GM18520 (cell line): ENCODE data around the gene THSD4.

ENCODE experiments used
- ATAC-seq: cut with Tn5 transposase; IDR thresholded peaks from one replicate; pipeline ENCODE4 v1.9.1; 2021; ENCODE audit not compliant: unreplicated experiment

Gene THSD4

DNA sequence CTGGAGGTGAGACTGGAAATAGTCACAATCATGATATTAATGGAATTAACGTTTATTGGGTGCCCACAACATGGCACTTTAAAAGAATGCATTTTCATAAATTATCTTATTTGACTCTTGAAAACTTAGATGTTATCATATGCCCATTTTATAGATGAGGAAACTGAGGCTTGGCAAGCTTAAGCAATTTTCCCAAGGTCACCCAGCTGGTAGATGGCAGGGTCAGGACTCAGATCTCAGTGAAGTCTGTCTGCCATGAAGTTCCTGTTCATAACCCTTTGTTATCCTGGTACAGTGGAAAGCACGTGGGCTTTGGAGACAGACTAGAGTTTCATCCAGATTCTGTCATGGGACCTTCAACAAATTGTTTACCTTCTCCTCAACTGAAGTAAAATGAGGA is 520.5 kb downstream of the THSD4 start:
- ATAC-seq: no peak

GRCh38 chr15:71638876-71639275 is 523.6 kb downstream of the THSD4 start:
- ATAC-seq: no peak

- no peak for ATAC-seq
These were observed 524.2 kb downstream of the THSD4 start for GRCh38 chr15:71639471-71639870.

- no peak for ATAC-seq
These were observed 528.6 kb downstream of the THSD4 start for GRCh38 chr15:71643918-71644317.

GRCh38 chr15:71646767-71647486 is 531.7 kb downstream of the THSD4 start:
- no peak for ATAC-seq

DNA sequence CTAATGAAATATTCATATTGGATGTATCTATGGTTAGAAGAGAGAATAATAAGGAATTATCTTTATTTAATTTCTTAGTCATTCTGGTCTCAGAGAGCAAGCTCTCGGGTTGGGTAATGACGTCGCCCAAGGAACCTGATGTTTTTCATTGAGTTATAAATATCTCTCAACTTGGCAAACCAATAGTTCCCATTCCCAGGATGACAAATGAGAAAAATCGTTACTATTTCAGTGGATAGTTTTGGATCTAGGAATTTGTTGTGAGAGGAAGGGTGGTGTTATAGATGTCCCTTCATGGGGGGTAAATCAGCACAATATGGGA is 532.2 kb downstream of the THSD4 start:
- ATAC-seq: no peak

DNA sequence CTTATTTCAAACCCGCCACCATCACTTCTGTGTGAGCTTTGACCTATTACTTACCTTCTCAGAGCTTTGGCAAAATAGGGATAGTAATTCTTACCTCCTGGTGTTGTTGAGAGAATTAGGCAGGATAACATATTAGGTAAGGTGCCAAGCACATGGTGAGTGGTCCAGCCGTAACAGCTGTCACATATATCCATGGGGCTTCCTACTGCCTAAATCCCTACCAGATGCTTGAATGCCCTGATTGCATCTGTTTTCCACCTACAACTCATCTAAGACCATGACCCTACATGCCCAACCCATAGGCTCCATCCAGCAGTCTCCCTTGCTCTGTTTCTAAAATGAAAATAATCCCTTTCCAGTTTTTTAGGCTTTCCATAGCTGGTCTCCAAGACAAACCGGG is 532.8 kb downstream of the THSD4 start:
- ATAC-seq: no peak

DNA sequence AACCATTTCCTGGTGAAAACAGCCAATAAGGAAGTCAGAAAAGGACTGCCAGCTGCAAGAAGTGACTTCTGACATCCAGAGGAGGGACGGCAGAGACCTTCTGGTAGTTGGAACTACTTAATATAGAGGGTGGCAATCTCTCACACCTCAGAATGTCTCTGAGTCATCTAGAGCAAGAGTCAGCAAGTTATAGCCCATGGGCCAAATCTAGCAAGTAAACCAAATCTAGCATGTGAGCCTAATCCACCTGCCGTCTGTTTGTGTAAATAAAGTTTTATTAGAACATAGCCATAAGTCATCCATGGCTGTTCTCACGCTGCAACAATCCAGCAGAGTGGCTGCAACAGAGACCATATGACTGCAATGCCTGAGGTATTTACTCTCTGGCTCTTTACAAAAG is 534.6 kb downstream of the THSD4 start:
- ATAC-seq: no peak

DNA sequence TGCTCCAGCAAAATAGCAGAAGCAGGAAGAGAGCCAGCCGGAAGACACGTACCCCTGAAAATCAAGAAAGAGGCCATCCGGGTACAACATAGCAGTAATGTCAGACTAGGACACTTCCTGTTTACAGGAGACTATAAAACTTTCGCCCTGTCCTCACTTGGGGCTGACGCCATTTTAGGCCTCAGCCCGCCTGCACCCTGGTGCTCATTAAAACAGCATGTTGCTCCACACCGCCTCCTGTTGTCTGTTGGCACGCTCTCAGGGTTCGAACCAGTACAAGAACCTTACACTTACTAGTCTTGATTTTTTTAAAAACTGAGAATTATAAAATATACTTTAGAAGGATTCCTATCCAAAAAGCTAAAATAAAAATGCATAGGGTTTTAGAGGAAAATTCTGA is 535.3 kb downstream of the THSD4 start:
- no peak for ATAC-seq

GRCh38 chr15:71651750-71652186 is 536.5 kb downstream of the THSD4 start:
- no peak for ATAC-seq

- no peak for ATAC-seq
These were observed 538.9 kb downstream of the THSD4 start for GRCh38 chr15:71654042-71654719.

GRCh38 chr15:71654720-71655174 is 539.5 kb downstream of the THSD4 start:
- no peak for ATAC-seq

- ATAC-seq: no peak
These were observed 541.2 kb downstream of the THSD4 start for GRCh38 chr15:71656425-71656824.

- ATAC-seq: no peak
These were observed 541.9 kb downstream of the THSD4 start for GRCh38 chr15:71657141-71657540.

DNA sequence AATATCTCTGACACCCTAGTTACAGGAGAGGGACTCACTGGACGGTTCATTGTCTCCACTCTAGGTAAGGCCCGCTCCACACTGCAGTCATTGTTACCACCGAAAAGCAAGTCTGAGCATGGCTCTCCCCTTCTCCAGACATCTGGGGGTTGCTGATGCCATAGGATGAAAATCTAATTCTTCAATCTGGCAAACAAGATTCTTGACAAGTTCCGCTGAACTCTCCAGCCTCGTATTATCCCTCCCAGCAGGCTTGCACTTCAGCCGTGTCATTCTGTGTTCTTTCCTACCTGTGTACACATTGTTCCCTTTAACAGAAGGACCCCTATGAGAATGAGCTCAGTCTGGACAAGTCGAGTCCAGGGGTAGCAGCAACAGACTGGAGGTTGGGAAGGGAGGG is 542.8 kb downstream of the THSD4 start:
- no peak for ATAC-seq

DNA sequence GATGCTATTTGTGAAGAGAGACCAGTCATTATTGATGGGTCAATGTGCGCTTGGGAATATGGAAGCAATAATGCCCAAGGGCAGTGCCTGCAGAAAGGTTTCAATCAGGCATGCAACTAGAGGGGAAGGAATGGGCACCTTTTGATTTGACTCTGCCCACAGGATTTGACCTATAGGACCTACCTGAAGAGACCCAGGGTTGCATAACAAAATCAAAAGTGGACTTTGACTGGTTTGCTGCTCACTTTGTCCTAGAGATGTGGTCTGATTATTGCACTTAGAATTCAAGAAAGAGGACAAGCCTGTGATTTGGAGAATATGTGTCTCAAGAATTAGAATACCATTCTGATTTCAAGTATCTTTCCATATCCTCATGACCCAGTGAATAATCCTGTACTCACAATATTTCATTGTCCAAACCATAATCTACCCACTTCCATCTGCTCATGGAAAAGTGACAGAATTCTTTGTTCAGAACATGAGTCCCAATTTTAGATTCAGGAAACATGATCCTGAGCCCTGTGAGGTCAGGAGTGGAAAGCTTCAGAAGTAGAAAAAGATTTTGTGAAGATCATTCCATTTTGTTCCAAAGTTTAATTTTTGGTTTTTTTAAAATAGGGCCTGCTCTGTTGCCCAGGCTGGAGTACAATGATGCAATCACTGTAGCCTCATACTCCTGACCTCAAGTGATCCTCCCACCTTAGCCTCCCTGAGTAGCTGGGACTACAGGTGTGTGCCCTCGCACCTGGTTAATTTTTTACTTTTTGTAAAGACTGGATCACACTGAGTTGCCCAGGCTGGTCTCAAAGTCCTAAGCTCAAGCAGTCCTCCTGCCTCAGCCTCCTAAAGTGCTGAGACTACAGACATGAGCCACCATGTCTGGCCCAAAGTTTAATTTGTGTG is 543.8 kb downstream of the THSD4 start:
- no peak for ATAC-seq

GRCh38 chr15:71659730-71660067 is 544.4 kb downstream of the THSD4 start:
- no peak for ATAC-seq

DNA sequence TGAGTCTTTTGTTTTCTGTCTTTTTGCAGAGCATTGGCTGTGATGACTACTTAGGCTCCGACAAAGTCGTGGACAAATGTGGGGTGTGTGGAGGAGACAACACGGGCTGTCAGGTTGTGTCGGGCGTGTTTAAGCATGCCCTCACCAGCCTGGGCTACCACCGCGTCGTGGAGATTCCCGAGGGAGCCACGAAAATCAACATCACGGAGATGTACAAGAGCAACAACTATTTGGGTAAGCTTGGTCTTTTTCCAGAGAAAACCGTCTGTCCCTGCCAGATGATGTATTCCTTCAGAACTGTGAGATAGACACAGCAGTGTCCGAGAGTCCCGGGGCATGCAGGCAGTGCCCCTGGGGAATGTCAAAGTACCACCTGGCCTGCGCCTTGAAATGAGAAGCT is 545.2 kb downstream of the THSD4 start:
- no peak for ATAC-seq

DNA sequence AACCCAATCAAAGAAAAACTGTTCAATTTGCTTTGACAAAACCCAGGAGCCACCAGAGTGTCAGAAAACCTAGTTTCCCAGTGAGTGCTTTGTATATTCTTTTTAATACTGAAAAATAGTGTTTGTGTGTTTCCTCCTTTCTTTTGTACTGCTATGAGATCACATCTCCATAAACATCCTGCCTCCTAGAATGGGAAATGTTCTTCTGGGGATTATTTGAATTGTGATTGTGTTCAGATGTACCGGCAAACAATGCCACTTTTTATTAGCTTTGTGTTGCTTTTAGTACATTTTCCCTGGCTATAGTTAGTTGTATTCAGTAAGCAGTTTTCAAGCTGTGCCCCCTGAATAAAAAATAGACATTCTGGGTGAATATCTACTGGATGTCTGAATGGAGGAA is 547.0 kb downstream of the THSD4 start:
- no peak for ATAC-seq

GRCh38 chr15:71664622-71665021 is 549.4 kb downstream of the THSD4 start:
- no peak for ATAC-seq

GRCh38 chr15:71666763-71667620 is 551.7 kb downstream of the THSD4 start:
- no peak for ATAC-seq
